22Rv1 (cell line): ENCODE measurements around the gene MIGA1.

Source experiments
- H3K27ac ChIP-seq: fragments of 450-650 bp; 2 replicates; pipeline ENCODE4 v1.5.1; 2017
- CTCF ChIP-seq: fragments of 450-650 bp; IDR thresholded peaks from 2 replicates; pipeline ENCODE4 v1.5.1; 2017; ENCODE audit warnings: mild to moderate bottlenecking
- ZFX ChIP-seq: fragments of 450-650 bp; IDR thresholded peaks from 2 replicates; pipeline ENCODE4 v1.6.1; 2017; ENCODE audit warnings: antibody characterized with exemption, borderline replicate concordance

The MIGA1 gene

GRCh38 chr1:77828098-77828497, 48.6 kb downstream of the MIGA1 start:
- no peak for TF ChIP-seq ZFX
- TF ChIP-seq CTCF: no peak
- H3K27ac ChIP-seq: no peak overlapping the region

- TF ChIP-seq ZFX (no peak), CTCF (no peak)
- no peak overlapping the region for H3K27ac ChIP-seq
Measured at GRCh38 chr1:77829851-77830250, 50.4 kb downstream of the MIGA1 start.

GRCh38 chr1:77830946-77831345, 51.5 kb downstream of the MIGA1 start:
- no peak overlapping the region for H3K27ac ChIP-seq
- TF ChIP-seq ZFX: no peak
- no peak for TF ChIP-seq CTCF

GRCh38 chr1:77831566-77831965, 52.1 kb downstream of the MIGA1 start:
- peak overlapping the region; percentile 38; the same call in 1 of the 2 replicates for H3K27ac ChIP-seq
- TF ChIP-seq ZFX: no peak
- no peak for TF ChIP-seq CTCF

- H3K27ac ChIP-seq: peak overlapping the region; percentile 38
- TF ChIP-seq ZFX (no peak), CTCF (no peak)
Measured at GRCh38 chr1:77831976-77832711, 52.7 kb downstream of the MIGA1 start.

- H3K27ac ChIP-seq: peak overlapping the region; percentile 38
- TF ChIP-seq ZFX (no peak), CTCF (no peak)
Measured at GRCh38 chr1:77832901-77833300, 53.5 kb downstream of the MIGA1 start.

- H3K27ac ChIP-seq: no peak overlapping the region
- TF ChIP-seq ZFX (no peak), CTCF (no peak)
Measured at GRCh38 chr1:77833521-77834100, 54.2 kb downstream of the MIGA1 start.
